Dendritic cell treated with granulocyte-macrophage colony-stimulating factor and Interleukin-4, amounts not matched to agents 40 ng/mL and 50 ng/mL, for 4 days (primary cell): ENCODE measurements around the gene KCTD14.
"Not testable (repeated sequence)": the region's sequence is repeated elsewhere in the genome, so short reads cannot be mapped to it uniquely, and the experiment has no call there.

Experiments used
- H3K27ac Mint-ChIP-seq: one replicate; pipeline ENCODE4 v1.8.0; 2022; ENCODE audit warnings: mild to moderate bottlenecking, mixed read lengths
- H3K27me3 Mint-ChIP-seq: one replicate; pipeline ENCODE4 v1.8.0; 2022; ENCODE audit warnings: mild to moderate bottlenecking, mixed read lengths
- H3K36me3 Mint-ChIP-seq: one replicate; pipeline ENCODE4 v1.8.0; 2022; ENCODE audit warnings: low read depth, mixed read lengths
- H3K4me1 Mint-ChIP-seq: one replicate; pipeline ENCODE4 v1.8.0; 2022; ENCODE audit warnings: low read depth, mixed read lengths
- H3K4me3 Mint-ChIP-seq: one replicate; pipeline ENCODE4 v1.8.0; 2022; ENCODE audit warnings: mild to moderate bottlenecking, moderate library complexity, mixed read lengths
- H3K9me3 Mint-ChIP-seq: one replicate; pipeline ENCODE4 v1.8.0; 2022; ENCODE audit warnings: mixed read lengths
- intact Hi-C: fragments of 100-400 bp; cut with micrococcal nuclease; formaldehyde crosslinking; loops from one replicate; pipeline ENCODE4 v1.15.0; 2022

Gene KCTD14

GRCh38 chr11:78039919-78040671 lies 17.0 kb upstream of the KCTD14 start:
- intact Hi-C loops, result no loop called here

GRCh38 chr11:78039391-78039918 lies 16.4 kb upstream of the KCTD14 start:
- intact Hi-C loops, result no loop called here
- no peak overlapping the region for H3K4me3 Mint-ChIP-seq
- H3K27ac Mint-ChIP-seq, result peak overlapping the region; percentile 87
- H3K4me1 Mint-ChIP-seq, result peaks cover 18% of the 10 kb centered on the region
- no peaks in the 10 kb centered on the region for H3K9me3 Mint-ChIP-seq
- H3K27me3 Mint-ChIP-seq, result peaks cover 4% of the 10 kb centered on the region
- H3K36me3 Mint-ChIP-seq, result no peaks in the 10 kb centered on the region

More at GRCh38 chr11:78039919-78040671, 17.0 kb upstream of the KCTD14 start:
- Mint-ChIP-seq H3K4me1 (peaks cover 18% of the 10 kb centered on the region), H3K36me3 (no peaks in the 10 kb centered on the region), H3K9me3 (no peaks in the 10 kb centered on the region), H3K4me3 (peak overlapping the region; percentile 60), H3K27me3 (peaks cover 4% of the 10 kb centered on the region), H3K27ac (peak overlapping the region; percentile 87)

- H3K4me3 Mint-ChIP-seq, result no peak overlapping the region
- peaks cover 18% of the 10 kb centered on the region for H3K4me1 Mint-ChIP-seq
- intact Hi-C loops, result no loop called here
- no peak overlapping the region for H3K27ac Mint-ChIP-seq
- H3K9me3 Mint-ChIP-seq, result no peaks in the 10 kb centered on the region
- no peaks in the 10 kb centered on the region for H3K27me3 Mint-ChIP-seq
- no peaks in the 10 kb centered on the region for H3K36me3 Mint-ChIP-seq
These were observed 15.7 kb upstream of the KCTD14 start for GRCh38 chr11:78038697-78039313.

GRCh38 chr11:78037825-78038620 lies 14.9 kb upstream of the KCTD14 start:
- intact Hi-C loops, result no loop called here
- Mint-ChIP-seq H3K9me3 (no peaks in the 10 kb centered on the region), H3K4me3 (no peak overlapping the region), H3K36me3 (no peaks in the 10 kb centered on the region), H3K27me3 (no peaks in the 10 kb centered on the region), H3K4me1 (peaks cover 18% of the 10 kb centered on the region), H3K27ac (no peak overlapping the region)

- H3K9me3 Mint-ChIP-seq, result no peaks in the 10 kb centered on the region
- intact Hi-C loops, result no loop called here
- H3K4me1 Mint-ChIP-seq, result peaks cover 18% of the 10 kb centered on the region
- peak overlapping the region; percentile 7 for H3K27ac Mint-ChIP-seq
- no peak overlapping the region for H3K4me3 Mint-ChIP-seq
- no peaks in the 10 kb centered on the region for H3K36me3 Mint-ChIP-seq
- H3K27me3 Mint-ChIP-seq, result no peaks in the 10 kb centered on the region
These were observed 14.0 kb upstream of the KCTD14 start for GRCh38 chr11:78037056-78037455.

- intact Hi-C loops, result no loop called here
- H3K27me3 Mint-ChIP-seq, result no peaks in the 10 kb centered on the region
- no peak overlapping the region for H3K4me3 Mint-ChIP-seq
- H3K36me3 Mint-ChIP-seq, result no peaks in the 10 kb centered on the region
- H3K27ac Mint-ChIP-seq, result no peak overlapping the region
- peaks cover 18% of the 10 kb centered on the region for H3K4me1 Mint-ChIP-seq
- no peaks in the 10 kb centered on the region for H3K9me3 Mint-ChIP-seq
These were observed 13.2 kb upstream of the KCTD14 start for GRCh38 chr11:78036313-78036712.

- Mint-ChIP-seq H3K27me3 (peaks cover 2% of the 10 kb centered on the region), H3K36me3 (no peaks in the 10 kb centered on the region), H3K4me3 (no peak overlapping the region), H3K9me3 (no peaks in the 10 kb centered on the region), H3K27ac (no peak overlapping the region), H3K4me1 (peaks cover 8% of the 10 kb centered on the region)
- intact Hi-C loops, result no loop called here
These were observed 11.5 kb upstream of the KCTD14 start for GRCh38 chr11:78034623-78035022.

- Mint-ChIP-seq H3K27me3 (peaks cover 2% of the 10 kb centered on the region), H3K36me3 (no peaks in the 10 kb centered on the region), H3K4me1 (peaks cover 7% of the 10 kb centered on the region), H3K9me3 (no peaks in the 10 kb centered on the region), H3K4me3 (no peak overlapping the region), H3K27ac (no peak overlapping the region)
- intact Hi-C loops, result no loop called here
These were observed 10.0 kb upstream of the KCTD14 start for GRCh38 chr11:78033040-78033439.

GRCh38 chr11:78032090-78032489 lies 9.0 kb upstream of the KCTD14 start:
- Mint-ChIP-seq H3K4me1 (peaks cover 3% of the 10 kb centered on the region), H3K27ac (no peak overlapping the region), H3K9me3 (no peaks in the 10 kb centered on the region), H3K36me3 (no peaks in the 10 kb centered on the region), H3K4me3 (no peak overlapping the region), H3K27me3 (peaks cover 2% of the 10 kb centered on the region)
- intact Hi-C loops, result no loop called here

- no peaks in the 10 kb centered on the region for H3K9me3 Mint-ChIP-seq
- H3K27me3 Mint-ChIP-seq, result peaks cover 2% of the 10 kb centered on the region
- H3K27ac Mint-ChIP-seq, result no peak overlapping the region
- H3K4me3 Mint-ChIP-seq, result no peak overlapping the region
- no peaks in the 10 kb centered on the region for H3K4me1 Mint-ChIP-seq
- intact Hi-C loops, result no loop called here
- H3K36me3 Mint-ChIP-seq, result no peaks in the 10 kb centered on the region
These were observed 8.6 kb upstream of the KCTD14 start for GRCh38 chr11:78031629-78032028.

- peaks cover 2% of the 10 kb centered on the region for H3K27me3 Mint-ChIP-seq
- no peaks in the 10 kb centered on the region for H3K9me3 Mint-ChIP-seq
- H3K4me1 Mint-ChIP-seq, result no peaks in the 10 kb centered on the region
- H3K27ac Mint-ChIP-seq, result no peak overlapping the region
- no peak overlapping the region for H3K4me3 Mint-ChIP-seq
- H3K36me3 Mint-ChIP-seq, result no peaks in the 10 kb centered on the region
- intact Hi-C loops, result no loop called here
These were observed 7.6 kb upstream of the KCTD14 start for GRCh38 chr11:78030429-78031325.

GRCh38 chr11:78028423-78028822 lies 5.3 kb upstream of the KCTD14 start:
- H3K27me3 Mint-ChIP-seq, H3K36me3 Mint-ChIP-seq, H3K9me3 Mint-ChIP-seq, H3K4me1 Mint-ChIP-seq, H3K27ac Mint-ChIP-seq, H3K4me3 Mint-ChIP-seq, intact Hi-C loops: not testable (repeated sequence)

GRCh38 chr11:78027759-78028158 lies 4.7 kb upstream of the KCTD14 start:
- no peaks in the 10 kb centered on the region for H3K36me3 Mint-ChIP-seq
- intact Hi-C loops, result no loop called here
- H3K27ac Mint-ChIP-seq, result no peak overlapping the region
- no peaks in the 10 kb centered on the region for H3K9me3 Mint-ChIP-seq
- H3K4me1 Mint-ChIP-seq, result peaks cover 3% of the 10 kb centered on the region
- H3K27me3 Mint-ChIP-seq, result peaks cover 14% of the 10 kb centered on the region
- no peak overlapping the region for H3K4me3 Mint-ChIP-seq
